Measurements from ENCODE around the gene APP. TPM values are rescaled to one million over a fixed set of nuclear protein-coding genes. Genes with fewer than 3 reads are reported as not detected.

Gene APP
- total RNA-seq, 1 experiment from 2014 or later = 169 TPM

GRCh38 chr21:26067836-26068594 is 102.6 kb downstream of the APP start:
- no peak for DNase-seq (ENCODE audit: low spot score)

- no peak for DNase-seq (ENCODE audit: low spot score)
Measured at GRCh38 chr21:26064506-26064905, 106.1 kb downstream of the APP start.

GRCh38 chr21:26061437-26061836 is 109.1 kb downstream of the APP start:
- DNase-seq (ENCODE audit: low spot score) = no peak

- no peak for DNase-seq (ENCODE audit: low spot score)
Measured at GRCh38 chr21:26060335-26061115, 110.0 kb downstream of the APP start.

- no peak for DNase-seq (ENCODE audit: low spot score)
Measured at GRCh38 chr21:26057477-26058170, 112.9 kb downstream of the APP start.

GRCh38 chr21:26055841-26056264 is 114.7 kb downstream of the APP start:
- DNase-seq (ENCODE audit: low spot score) = no peak

- no peak for DNase-seq (ENCODE audit: low spot score)
Measured at GRCh38 chr21:26055010-26055409, 115.6 kb downstream of the APP start.

GRCh38 chr21:26052057-26052456 is 118.5 kb downstream of the APP start:
- DNase-seq (ENCODE audit: low spot score) = no peak

- no peak for DNase-seq (ENCODE audit: low spot score)
Measured at GRCh38 chr21:26050857-26051256, 119.7 kb downstream of the APP start.

GRCh38 chr21:26049803-26050202 is 120.8 kb downstream of the APP start:
- no peak for DNase-seq (ENCODE audit: low spot score)

GRCh38 chr21:26047279-26047967 is 123.1 kb downstream of the APP start:
- no peak for DNase-seq (ENCODE audit: low spot score)

- no peak for DNase-seq (ENCODE audit: low spot score)
Measured at GRCh38 chr21:26043891-26044290, 126.7 kb downstream of the APP start.

GRCh38 chr21:26042181-26042876 is 128.2 kb downstream of the APP start:
- no peak for DNase-seq (ENCODE audit: low spot score)

- no peak for DNase-seq (ENCODE audit: low spot score)
Measured at GRCh38 chr21:26041431-26042180, 129.0 kb downstream of the APP start.

GRCh38 chr21:26036916-26037315 is 133.7 kb downstream of the APP start:
- DNase-seq (ENCODE audit: low spot score) = no peak

- peak; percentile 2 for DNase-seq (ENCODE audit: low spot score)
Measured at GRCh38 chr21:26032263-26032662, 138.3 kb downstream of the APP start.

- DNase-seq (ENCODE audit: low spot score) = no peak
Measured at GRCh38 chr21:26028183-26028582, 142.4 kb downstream of the APP start.

GRCh38 chr21:26027696-26028095 is 142.9 kb downstream of the APP start:
- no peak for DNase-seq (ENCODE audit: low spot score)

GRCh38 chr21:26025536-26026512 is 144.7 kb downstream of the APP start:
- DNase-seq (ENCODE audit: low spot score) = no peak
